HL-60 (cell line): ENCODE data around the gene USP27X.

Source experiments
- DNase-seq, 2 experiments: peaks; one replicate each; pipeline ENCODE4 v3.0.0-alpha.2; 2010 to 2020; ENCODE audit warnings: low read depth in 1 of 2, low spot score in 1 of 2
- H3K27ac ChIP-seq: fragments of 250-450 bp; sonication (Bioruptor Pico); replicated peaks from 2 replicates; pipeline ENCODE4 v1.5.1; 2020; ENCODE audit warnings: mild to moderate bottlenecking, moderate library complexity
- H3K27me3 ChIP-seq: fragments of 250-450 bp; sonication (Bioruptor Pico); 2 replicates; pipeline ENCODE4 v1.5.1; 2021; ENCODE audit warnings: mild to moderate bottlenecking, moderate library complexity; ENCODE audit not compliant: insufficient read depth, poor library complexity, severe bottlenecking
- H3K4me3 ChIP-seq: replicated peaks from 2 replicates; pipeline ENCODE4 v1.5.1; 2011; ENCODE audit warnings: mild to moderate bottlenecking, control low read depth, low read length; ENCODE audit not compliant: insufficient read depth
- GABPA ChIP-seq: IDR thresholded peaks from 2 replicates; pipeline ENCODE4 v1.6.1; 2012; ENCODE audit warnings: low read depth
- POLR2AphosphoS5 ChIP-seq: IDR thresholded peaks from 2 replicates; pipeline ENCODE4 v1.6.1; 2012; ENCODE audit warnings: low read depth
- SPI1 ChIP-seq: IDR thresholded peaks from 2 replicates; pipeline ENCODE4 v1.6.1; 2012; ENCODE audit warnings: low read depth, mild to moderate bottlenecking, borderline replicate concordance
- TF ChIP-seq, protein P1 (sequence below): IDR thresholded peaks from one replicate; pipeline ENCODE4 v1.5.1; 2011; ENCODE audit warnings: low read length, control low read depth, inconsistent platforms; ENCODE audit not compliant: insufficient read depth
- TF ChIP-seq, protein P2 (sequence below): IDR thresholded peaks from 2 replicates; pipeline ENCODE4 v1.6.1; 2012; ENCODE audit warnings: low read depth; ENCODE audit not compliant: insufficient replicate concordance

USP27X gene

DNA sequence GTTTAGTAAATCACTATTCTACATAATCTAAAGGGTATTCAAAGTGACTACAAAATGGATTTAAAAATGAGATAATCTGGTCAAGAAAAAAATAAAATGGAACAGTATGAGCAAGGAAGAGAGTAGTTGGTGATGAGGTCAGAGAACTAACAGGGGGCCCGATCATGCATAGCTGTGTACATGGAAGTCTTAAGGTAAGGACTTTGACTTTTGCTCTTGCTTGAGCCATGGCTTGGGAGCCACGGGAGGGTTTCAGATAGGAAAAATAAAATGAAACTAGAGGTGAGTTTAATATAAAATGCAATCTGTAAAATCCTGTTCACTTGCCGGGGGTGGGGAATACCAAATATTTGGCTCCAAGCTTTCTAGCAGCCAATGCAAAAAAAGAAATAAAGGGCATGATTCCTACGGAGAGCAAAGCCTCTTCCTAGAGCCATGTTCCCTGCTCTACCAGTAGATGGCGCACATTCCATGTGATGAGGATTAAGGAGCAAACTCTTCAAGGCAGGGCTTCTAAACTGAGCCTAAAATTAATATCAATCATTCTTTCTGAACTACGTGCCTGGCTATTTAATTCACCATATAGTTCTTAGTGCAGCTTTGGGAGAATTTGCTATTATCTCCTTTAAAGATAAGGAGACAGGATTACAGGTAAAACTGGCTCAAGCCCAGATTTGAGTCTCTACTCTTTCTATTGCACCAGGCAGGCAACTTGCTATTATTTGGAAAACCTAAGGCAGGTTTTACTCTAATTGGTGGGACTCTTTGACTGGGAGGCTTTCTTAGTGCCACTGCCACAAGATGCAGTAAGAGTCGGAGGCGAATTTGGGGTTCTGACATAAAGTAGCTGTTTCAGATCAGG lies 36.3 kb downstream of the USP27X start:
- TF ChIP-seq GABPA: no peak
- TF ChIP-seq, protein P1, sequence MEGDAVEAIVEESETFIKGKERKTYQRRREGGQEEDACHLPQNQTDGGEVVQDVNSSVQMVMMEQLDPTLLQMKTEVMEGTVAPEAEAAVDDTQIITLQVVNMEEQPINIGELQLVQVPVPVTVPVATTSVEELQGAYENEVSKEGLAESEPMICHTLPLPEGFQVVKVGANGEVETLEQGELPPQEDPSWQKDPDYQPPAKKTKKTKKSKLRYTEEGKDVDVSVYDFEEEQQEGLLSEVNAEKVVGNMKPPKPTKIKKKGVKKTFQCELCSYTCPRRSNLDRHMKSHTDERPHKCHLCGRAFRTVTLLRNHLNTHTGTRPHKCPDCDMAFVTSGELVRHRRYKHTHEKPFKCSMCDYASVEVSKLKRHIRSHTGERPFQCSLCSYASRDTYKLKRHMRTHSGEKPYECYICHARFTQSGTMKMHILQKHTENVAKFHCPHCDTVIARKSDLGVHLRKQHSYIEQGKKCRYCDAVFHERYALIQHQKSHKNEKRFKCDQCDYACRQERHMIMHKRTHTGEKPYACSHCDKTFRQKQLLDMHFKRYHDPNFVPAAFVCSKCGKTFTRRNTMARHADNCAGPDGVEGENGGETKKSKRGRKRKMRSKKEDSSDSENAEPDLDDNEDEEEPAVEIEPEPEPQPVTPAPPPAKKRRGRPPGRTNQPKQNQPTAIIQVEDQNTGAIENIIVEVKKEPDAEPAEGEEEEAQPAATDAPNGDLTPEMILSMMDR: peak; percentile 67
- TF ChIP-seq SPI1: no peak
- no peak for TF ChIP-seq POLR2AphosphoS5
- peaks cover 2% of the 10 kb centered on the region for H3K27me3 ChIP-seq
- peak; percentile 22 to 54 for DNase-seq
- H3K27ac ChIP-seq: no peak overlapping the region
- H3K4me3 ChIP-seq: no peak overlapping the region

DNA sequence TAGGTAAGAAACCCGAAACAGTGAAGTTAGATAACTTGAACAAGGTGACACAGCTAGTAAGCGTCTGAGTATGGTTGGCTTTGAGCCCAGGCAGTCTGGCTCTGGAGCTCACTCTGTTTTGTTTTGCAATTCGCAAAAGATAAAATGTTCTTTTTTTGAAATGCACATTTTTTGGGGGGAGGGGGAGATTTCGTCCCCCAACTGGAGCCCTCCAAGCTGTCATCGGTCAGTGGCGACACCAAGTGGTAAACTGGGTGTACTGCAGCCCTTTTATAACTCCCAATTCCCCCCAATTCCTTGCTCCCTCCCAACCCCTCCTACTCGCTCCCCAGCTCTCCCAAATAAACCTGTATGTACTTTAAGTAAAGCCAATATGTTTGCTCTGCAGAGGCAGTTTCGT lies 40.3 kb downstream of the USP27X start:
- Histone ChIP-seq H3K4me3 (no peak overlapping the region), H3K27me3 (no peaks in the 10 kb centered on the region), H3K27ac (no peak overlapping the region)
- DNase-seq: no peak
- TF ChIP-seq, protein P1: peak; percentile 55
- TF ChIP-seq, protein P2, sequence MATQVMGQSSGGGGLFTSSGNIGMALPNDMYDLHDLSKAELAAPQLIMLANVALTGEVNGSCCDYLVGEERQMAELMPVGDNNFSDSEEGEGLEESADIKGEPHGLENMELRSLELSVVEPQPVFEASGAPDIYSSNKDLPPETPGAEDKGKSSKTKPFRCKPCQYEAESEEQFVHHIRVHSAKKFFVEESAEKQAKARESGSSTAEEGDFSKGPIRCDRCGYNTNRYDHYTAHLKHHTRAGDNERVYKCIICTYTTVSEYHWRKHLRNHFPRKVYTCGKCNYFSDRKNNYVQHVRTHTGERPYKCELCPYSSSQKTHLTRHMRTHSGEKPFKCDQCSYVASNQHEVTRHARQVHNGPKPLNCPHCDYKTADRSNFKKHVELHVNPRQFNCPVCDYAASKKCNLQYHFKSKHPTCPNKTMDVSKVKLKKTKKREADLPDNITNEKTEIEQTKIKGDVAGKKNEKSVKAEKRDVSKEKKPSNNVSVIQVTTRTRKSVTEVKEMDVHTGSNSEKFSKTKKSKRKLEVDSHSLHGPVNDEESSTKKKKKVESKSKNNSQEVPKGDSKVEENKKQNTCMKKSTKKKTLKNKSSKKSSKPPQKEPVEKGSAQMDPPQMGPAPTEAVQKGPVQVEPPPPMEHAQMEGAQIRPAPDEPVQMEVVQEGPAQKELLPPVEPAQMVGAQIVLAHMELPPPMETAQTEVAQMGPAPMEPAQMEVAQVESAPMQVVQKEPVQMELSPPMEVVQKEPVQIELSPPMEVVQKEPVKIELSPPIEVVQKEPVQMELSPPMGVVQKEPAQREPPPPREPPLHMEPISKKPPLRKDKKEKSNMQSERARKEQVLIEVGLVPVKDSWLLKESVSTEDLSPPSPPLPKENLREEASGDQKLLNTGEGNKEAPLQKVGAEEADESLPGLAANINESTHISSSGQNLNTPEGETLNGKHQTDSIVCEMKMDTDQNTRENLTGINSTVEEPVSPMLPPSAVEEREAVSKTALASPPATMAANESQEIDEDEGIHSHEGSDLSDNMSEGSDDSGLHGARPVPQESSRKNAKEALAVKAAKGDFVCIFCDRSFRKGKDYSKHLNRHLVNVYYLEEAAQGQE: no peak

DNA sequence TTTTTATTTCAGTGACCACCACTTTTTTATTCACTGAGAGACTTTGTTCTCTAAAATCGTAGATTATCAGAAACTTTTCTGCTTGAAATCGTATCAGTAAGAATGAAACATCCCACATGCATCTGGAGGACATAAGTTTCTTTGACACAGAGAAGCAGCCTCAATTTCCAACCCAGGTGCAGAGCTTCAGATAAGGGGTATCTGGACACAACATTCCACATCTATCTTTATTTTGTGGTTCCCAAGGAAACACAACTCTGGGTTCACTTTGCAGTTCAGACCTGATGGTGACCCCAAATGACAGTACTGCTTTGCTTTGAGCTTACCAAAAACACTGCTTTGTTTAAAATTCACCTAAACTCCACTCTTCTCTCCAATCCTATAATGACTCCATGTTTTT lies 41.8 kb downstream of the USP27X start:
- no peak overlapping the region for H3K4me3 ChIP-seq
- no peak overlapping the region for H3K27ac ChIP-seq
- no peak for DNase-seq
- no peaks in the 10 kb centered on the region for H3K27me3 ChIP-seq
- TF ChIP-seq SPI1 (no peak), POLR2AphosphoS5 (no peak), GABPA (no peak)
- TF ChIP-seq, protein P1: no peak
- TF ChIP-seq, protein P2: no peak
